GM10266 (cell line): Measurements from ENCODE around the gene ANKRD7.
A peak's percentile ranks its signal among the peaks of the same experiment; 100 is the strongest.

Experiments
- DNase-seq: peaks from one replicate; pipeline ENCODE4 v3.0.0; 2012; ENCODE audit errors: extremely low spot score
- CTCF ChIP-seq: IDR thresholded peaks from 2 replicates; pipeline ENCODE4 v1.5.1; 2012; ENCODE audit warnings: mild to moderate bottlenecking, low read depth; ENCODE audit not compliant: control insufficient read depth, insufficient read depth; ENCODE audit errors: missing control alignments

Gene ANKRD7

GRCh38 chr7:118224521-118224920, at the start of gene ANKRD7:
TSS of gene ANKRD7 (plus strand) at chr7:118224704. CDS start at chr7:118224831, 127 bp downstream.
- TF ChIP-seq CTCF: no peak

GRCh38 chr7:118175740-118176139, 48.8 kb upstream of the ANKRD7 start:
- no peak for TF ChIP-seq CTCF
- DNase-seq: no peak

More at GRCh38 chr7:118224521-118224920, at the start of gene ANKRD7:
- no peak for DNase-seq

- no peak for TF ChIP-seq CTCF
These were observed 45.3 kb upstream of the ANKRD7 start for GRCh38 chr7:118179191-118179590.

GRCh38 chr7:118182593-118183427, 41.7 kb upstream of the ANKRD7 start:
- no peak for TF ChIP-seq CTCF
- peak; percentile 15 for DNase-seq

More at GRCh38 chr7:118179191-118179590, 45.3 kb upstream of the ANKRD7 start:
- no peak for DNase-seq

- no peak for TF ChIP-seq CTCF
- DNase-seq: peak; percentile 5
These were observed 41.1 kb upstream of the ANKRD7 start for GRCh38 chr7:118183428-118183785.

- peak; percentile 89 for DNase-seq
- TF ChIP-seq CTCF: no peak
These were observed 40.5 kb upstream of the ANKRD7 start, which contains the start of gene LSM8 for GRCh38 chr7:118183786-118184564. TSS of gene LSM8 (plus strand) at chr7:118184164. CDS start at chr7:118184224, 60 bp downstream.
